ENCODE results near the gene HIBADH.

The HIBADH gene

DNA sequence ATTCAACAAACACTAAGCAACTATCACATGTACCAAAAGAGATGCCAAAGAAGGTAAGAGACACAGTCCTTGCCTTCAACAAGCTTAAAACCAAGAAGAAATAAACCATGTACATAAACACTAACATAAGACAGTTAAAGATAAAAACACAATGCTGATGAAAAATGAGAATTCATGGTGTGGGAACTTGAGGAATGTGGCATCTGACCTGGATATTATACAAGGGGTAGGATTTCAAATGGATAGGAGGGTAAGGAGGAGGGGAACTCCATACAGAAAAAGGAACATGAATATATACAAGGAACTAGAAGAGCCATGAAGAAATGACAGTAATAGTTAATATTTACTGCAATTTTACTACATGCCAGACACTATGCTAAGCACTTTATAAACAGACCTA lies 11.0 kb downstream of the HIBADH start:
- peaks cover 7% of the 10 kb centered on the region for H3K36me3 ChIP-seq
- no peak overlapping the region for H3K27ac ChIP-seq
- DNase-seq, result no peak

DNA sequence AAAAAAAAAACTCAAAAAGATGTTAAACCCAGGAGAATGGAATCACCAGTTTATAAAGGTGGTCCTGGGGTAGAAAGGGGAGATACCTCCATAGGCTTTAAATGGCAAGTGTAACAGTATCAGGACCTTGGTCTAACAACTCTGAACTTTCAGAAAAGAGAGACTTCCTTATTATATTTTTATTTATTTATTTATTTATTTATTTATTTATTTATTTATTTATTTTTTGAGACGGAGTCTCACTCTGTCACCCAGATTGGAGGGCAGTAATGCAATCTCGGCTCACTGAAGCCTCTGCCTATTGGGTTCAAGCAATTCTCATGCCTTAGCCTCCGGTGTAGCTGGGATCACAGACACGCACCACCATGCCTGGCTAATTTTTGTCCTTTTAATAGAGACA lies 12.4 kb downstream of the HIBADH start:
- no peak for DNase-seq
- H3K27me3 ChIP-seq (ENCODE audit: insufficient read depth, low read depth, severe bottlenecking), result no peaks in the 10 kb centered on the region
- no peaks in the 10 kb centered on the region for H3K9me3 ChIP-seq (ENCODE audit: severe bottlenecking)
- peaks cover 7% of the 10 kb centered on the region for H3K36me3 ChIP-seq
- no peak overlapping the region for H3K4me3 ChIP-seq (ENCODE audit: low read depth, low read length)
- no peak overlapping the region for H3K27ac ChIP-seq
- TF ChIP-seq, protein P1, sequence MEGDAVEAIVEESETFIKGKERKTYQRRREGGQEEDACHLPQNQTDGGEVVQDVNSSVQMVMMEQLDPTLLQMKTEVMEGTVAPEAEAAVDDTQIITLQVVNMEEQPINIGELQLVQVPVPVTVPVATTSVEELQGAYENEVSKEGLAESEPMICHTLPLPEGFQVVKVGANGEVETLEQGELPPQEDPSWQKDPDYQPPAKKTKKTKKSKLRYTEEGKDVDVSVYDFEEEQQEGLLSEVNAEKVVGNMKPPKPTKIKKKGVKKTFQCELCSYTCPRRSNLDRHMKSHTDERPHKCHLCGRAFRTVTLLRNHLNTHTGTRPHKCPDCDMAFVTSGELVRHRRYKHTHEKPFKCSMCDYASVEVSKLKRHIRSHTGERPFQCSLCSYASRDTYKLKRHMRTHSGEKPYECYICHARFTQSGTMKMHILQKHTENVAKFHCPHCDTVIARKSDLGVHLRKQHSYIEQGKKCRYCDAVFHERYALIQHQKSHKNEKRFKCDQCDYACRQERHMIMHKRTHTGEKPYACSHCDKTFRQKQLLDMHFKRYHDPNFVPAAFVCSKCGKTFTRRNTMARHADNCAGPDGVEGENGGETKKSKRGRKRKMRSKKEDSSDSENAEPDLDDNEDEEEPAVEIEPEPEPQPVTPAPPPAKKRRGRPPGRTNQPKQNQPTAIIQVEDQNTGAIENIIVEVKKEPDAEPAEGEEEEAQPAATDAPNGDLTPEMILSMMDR (IDR thresholded peaks at IDR 0.05; ENCODE audit: low read depth, low read length), result no peak

More for the DNA sequence above, 11.0 kb downstream of the HIBADH start:
- no peaks in the 10 kb centered on the region for H3K27me3 ChIP-seq (ENCODE audit: insufficient read depth, low read depth, severe bottlenecking)
- H3K9me3 ChIP-seq (ENCODE audit: severe bottlenecking), result no peaks in the 10 kb centered on the region
- no peak overlapping the region for H3K4me3 ChIP-seq (ENCODE audit: low read depth, low read length)
- TF ChIP-seq, protein P1 (IDR thresholded peaks at IDR 0.05; ENCODE audit: low read depth, low read length), result no peak

DNA sequence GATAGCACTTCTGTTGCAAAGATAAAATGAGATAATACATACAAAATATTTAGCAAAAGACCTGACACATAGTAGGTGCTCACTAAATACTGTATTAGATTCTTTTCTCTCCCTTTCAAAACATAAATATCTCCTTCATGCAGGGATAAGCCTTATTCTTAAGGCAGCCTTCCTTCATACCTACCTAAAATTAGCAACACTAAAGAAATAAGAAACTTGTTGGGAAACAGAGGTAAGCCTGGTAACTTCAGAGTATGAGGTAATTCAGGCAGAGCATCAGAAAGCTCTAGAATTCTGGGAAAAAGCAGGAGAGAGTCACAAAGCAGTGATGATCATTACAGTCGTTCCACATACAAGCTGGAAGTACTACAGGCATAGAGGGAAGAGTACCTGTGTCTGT lies 15.2 kb downstream of the HIBADH start:
- Histone ChIP-seq H3K9me3 (ENCODE audit: severe bottlenecking) (no peaks in the 10 kb centered on the region), H3K36me3 (peaks cover 7% of the 10 kb centered on the region), H3K27me3 (ENCODE audit: insufficient read depth, low read depth, severe bottlenecking) (no peaks in the 10 kb centered on the region), H3K4me3 (ENCODE audit: low read depth, low read length) (no peak overlapping the region), H3K27ac (no peak overlapping the region)
- TF ChIP-seq, protein P1 (IDR thresholded peaks at IDR 0.05; ENCODE audit: low read depth, low read length), result no peak
- no peak for DNase-seq

DNA sequence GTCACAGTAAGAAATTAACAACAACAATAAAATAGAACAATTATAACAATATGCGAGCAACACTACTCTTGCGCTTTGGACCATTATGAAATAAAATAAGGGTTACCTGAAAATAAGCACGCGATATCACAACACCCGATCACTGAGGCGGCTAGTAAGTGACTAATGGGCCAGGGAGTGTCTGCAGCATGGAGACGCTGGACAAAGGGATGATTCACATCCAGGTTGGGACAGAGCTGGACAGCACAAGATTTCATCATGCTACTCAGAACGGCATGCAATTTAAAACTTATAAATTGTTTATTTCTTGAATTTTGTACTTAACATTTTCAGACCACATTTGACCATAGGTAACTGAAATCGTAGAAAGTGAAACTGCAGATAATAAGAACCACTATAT lies 15.6 kb downstream of the HIBADH start:
- TF ChIP-seq, protein P1 (IDR thresholded peaks at IDR 0.05; ENCODE audit: low read depth, low read length), result no peak

DNA sequence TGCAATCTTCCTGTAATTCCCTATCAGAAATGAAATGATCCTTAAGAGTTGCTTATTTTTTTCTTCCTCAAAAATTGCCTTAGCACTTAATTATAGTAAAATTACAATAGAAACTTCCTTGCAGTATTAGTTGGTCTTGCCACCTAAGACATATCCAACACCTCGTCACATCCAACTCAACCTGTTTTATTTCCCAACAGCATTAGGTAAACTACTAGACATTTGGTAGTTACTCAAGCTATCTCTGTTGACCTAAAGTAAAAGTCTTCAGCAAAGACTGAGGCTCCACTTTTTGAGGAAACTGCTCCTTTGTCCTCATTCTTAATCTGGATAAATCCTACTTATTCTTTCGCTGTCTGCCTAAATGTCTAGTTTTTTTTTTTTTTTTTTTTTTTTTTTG lies 20.4 kb downstream of the HIBADH start:
- Histone ChIP-seq H3K36me3 (no peaks in the 10 kb centered on the region), H3K9me3 (ENCODE audit: severe bottlenecking) (no peaks in the 10 kb centered on the region), H3K27ac (no peak overlapping the region), H3K4me3 (ENCODE audit: low read depth, low read length) (no peak overlapping the region), H3K27me3 (ENCODE audit: insufficient read depth, low read depth, severe bottlenecking) (no peaks in the 10 kb centered on the region)
- no peak for DNase-seq
- TF ChIP-seq, protein P1 (IDR thresholded peaks at IDR 0.05; ENCODE audit: low read depth, low read length), result no peak

More for the DNA sequence above, 15.6 kb downstream of the HIBADH start:
- no peaks in the 10 kb centered on the region for H3K9me3 ChIP-seq (ENCODE audit: severe bottlenecking)
- DNase-seq, result no peak
- H3K27me3 ChIP-seq (ENCODE audit: insufficient read depth, low read depth, severe bottlenecking), result no peaks in the 10 kb centered on the region
- peaks cover 7% of the 10 kb centered on the region for H3K36me3 ChIP-seq
- no peak overlapping the region for H3K4me3 ChIP-seq (ENCODE audit: low read depth, low read length)
- no peak overlapping the region for H3K27ac ChIP-seq

DNA sequence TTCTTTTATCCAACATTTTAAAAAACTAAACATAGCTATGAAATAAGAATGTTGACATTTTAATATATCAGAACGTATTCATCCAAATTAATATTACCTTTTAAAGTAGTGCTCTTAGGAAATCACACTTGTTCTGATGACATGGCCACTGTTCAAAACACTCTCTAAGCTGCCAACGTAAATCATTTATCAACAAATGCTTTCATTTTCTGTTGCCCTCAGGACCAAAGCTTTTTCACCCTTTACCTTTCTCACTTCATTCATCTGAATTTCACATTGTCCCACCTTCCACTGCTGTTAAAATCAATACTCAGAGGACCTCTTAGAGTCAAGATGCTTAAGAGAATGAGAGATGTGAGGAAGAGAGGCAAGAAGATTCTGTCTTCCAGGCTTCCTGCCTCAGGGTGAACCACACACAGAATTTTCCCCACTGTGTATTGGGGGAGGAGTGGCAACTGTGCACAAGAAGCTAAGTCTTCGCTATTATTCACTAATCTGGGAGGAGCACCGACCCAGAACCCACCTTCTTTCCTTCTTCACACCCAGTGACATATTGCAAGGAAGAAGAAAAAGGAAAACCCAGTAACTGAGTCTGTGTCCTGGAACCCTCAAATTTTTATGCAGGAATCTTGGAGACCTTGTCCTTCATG lies 21.0 kb downstream of the HIBADH start:
- H3K4me3 ChIP-seq (ENCODE audit: low read depth, low read length), result no peak overlapping the region

More for the DNA sequence above, 21.0 kb downstream of the HIBADH start:
- H3K27me3 ChIP-seq (ENCODE audit: insufficient read depth, low read depth, severe bottlenecking), result no peaks in the 10 kb centered on the region
- TF ChIP-seq, protein P1 (IDR thresholded peaks at IDR 0.05; ENCODE audit: low read depth, low read length), result no peak
- no peaks in the 10 kb centered on the region for H3K9me3 ChIP-seq (ENCODE audit: severe bottlenecking)
- H3K36me3 ChIP-seq, result no peaks in the 10 kb centered on the region
- DNase-seq, result no peak
- no peak overlapping the region for H3K27ac ChIP-seq

Data from WERI-Rb-1 (cell line).